GM19238 (cell line): Measurements from ENCODE around the gene PCDHB14.
"Not testable (repeated sequence)": the region's sequence is repeated elsewhere in the genome, so short reads cannot be mapped to it uniquely, and the experiment has no call there.

Experiments
- DNase-seq: peaks from one replicate; pipeline ENCODE4 v3.0.0; 2011; ENCODE audit warnings: low spot score; ENCODE audit not compliant: insufficient read length

Gene PCDHB14

DNA sequence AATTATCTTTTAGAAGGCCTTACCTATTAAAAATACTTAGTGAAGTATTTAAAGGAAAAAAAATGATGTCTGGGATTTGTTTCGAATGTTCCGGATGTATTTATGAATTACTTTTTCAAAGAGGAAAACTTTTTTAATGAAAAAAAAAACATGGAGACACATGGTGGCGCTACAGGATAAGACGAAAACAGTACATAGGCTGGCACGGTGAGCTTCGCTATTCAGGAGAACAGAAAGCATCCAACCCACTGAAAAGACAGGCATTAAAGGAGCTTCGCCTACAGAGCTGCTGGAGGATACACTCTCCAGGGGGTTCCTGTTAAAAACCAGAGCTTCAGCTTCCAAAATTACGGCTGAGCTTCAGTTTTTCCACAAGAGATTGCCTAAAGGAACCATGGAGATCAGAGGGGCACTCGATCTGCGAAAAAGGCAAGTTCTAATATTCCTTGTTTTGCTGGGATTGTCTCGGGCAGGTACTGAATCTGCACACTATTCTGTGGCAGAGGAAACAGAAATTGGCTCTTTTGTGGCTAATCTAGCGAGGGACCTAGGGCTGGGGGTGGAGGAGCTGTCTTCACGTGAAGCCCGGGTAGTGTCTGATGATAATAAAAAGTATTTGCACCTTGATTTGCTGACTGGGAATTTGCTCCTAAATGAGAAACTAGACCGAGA is at the start of gene PCDHB14:
TSS of gene PCDHB14 (plus strand) at position 232 of the 672 bp plus-strand sequence. CDS start at position 395, 163 bp downstream.
- no peak for DNase-seq

DNA sequence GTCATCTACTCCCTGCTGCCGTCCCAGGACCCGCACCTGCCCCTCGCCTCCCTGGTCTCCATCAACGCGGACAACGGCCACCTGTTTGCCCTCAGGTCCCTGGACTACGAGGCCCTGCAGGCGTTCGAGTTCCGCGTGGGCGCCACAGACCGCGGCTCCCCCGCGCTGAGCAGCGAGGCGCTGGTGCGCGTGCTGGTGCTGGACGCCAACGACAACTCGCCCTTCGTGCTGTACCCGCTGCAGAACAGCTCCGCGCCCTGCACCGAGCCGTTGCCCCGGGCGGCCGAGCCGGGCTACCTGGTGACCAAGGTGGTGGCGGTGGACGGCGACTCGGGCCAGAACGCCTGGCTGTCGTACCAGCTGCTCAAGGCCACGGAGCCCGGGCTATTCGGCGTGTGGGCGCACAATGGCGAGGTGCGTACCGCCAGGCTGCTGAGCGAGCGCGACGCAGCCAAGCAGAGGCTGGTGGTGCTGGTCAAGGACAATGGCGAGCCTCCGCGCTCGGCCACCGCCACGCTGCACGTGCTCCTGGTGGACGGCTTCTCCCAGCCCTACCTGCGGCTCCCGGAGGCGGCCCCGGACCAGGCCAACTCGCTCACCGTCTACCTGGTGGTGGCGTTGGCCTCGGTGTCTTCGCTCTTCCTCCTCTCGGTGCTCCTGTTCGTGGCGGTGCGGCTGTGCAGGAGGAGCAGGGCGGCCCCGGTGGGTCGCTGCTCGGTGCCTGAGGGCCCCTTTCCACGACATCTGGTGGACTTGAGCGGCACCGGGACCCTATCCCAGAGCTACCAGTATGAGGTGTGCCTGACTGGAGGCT is 48.6 kb upstream of the PCDHB14 start:
- not testable (repeated sequence) for DNase-seq

DNA sequence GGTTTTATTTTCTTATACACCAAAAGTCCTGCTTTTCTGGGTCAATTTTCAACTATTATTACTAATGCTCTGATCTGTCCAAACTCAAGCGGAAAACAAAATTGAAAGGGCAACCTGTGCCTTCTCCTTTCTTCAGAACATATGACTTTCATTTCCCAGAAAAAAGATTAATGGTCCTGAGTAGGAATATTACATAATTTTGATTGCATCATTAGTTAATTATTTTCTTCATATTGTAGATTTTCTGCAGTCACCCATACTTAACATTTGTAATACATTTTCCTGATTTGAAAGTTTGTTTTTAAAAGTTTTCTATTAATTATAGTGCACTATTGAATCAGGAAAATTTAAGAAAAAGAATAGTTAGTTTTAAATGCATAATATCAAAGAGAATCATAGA is 47.2 kb upstream of the PCDHB14 start:
- DNase-seq, result no peak

DNA sequence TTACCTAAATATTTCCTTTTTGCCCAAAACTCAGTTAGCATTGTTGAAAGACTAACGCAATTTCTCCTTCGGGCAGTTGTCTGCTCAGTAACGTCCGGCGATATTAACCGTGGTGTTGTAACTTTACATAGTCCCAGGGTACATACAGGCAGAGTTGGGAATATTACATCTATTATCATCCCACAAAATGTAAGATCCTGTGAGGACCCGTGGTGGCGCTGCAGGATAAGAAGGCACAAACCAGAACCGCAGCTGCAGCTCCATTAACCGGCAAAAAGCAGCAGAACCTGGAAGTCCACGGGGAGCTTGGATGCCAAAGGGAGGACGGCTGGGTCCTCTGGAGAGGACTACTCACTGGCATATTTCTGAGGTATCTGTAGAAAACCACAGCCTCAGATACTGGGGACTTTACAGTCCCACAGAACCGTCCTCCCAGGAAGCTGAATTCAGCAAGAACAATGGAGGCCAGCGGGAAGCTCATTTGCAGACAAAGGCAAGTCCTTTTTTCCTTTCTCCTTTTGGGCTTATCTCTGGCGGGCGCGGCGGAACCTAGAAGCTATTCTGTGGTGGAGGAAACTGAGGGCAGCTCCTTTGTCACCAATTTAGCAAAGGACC is 45.5 kb upstream of the PCDHB14 start, which contains the start of gene PCDHB8:
TSS of gene PCDHB8 (plus strand) at position 214 of the 615 bp plus-strand sequence. CDS start at position 459, 245 bp downstream.
- not testable (repeated sequence) for DNase-seq

DNA sequence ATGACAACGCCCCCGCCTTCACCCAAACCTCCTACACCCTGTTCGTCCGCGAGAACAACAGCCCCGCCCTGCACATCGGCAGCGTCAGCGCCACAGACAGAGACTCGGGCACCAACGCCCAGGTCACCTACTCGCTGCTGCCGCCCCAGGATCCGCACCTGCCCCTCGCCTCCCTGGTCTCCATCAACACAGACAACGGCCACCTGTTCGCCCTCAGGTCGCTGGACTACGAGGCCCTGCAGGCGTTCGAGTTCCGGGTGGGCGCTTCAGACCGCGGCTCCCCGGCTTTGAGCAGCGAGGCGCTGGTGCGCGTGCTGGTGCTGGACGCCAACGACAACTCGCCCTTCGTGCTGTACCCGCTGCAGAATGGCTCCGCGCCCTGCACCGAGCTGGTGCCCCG is 43.8 kb upstream of the PCDHB14 start:
- not testable (repeated sequence) for DNase-seq

DNA sequence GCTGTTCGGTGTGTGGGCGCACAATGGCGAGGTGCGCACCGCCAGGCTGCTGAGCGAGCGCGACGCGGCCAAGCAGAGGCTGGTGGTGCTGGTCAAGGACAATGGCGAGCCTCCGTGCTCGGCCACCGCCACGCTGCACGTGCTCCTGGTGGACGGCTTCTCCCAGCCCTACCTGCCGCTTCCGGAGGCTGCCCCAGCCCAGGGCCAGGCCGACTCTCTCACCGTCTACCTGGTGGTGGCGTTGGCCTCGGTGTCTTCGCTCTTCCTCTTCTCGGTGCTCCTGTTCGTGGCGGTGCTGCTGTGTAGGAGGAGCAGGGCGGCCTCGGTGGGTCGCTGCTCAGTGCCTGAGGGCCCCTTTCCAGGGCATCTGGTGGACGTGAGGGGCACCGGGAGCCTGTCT is 43.3 kb upstream of the PCDHB14 start:
- not testable (repeated sequence) for DNase-seq

DNA sequence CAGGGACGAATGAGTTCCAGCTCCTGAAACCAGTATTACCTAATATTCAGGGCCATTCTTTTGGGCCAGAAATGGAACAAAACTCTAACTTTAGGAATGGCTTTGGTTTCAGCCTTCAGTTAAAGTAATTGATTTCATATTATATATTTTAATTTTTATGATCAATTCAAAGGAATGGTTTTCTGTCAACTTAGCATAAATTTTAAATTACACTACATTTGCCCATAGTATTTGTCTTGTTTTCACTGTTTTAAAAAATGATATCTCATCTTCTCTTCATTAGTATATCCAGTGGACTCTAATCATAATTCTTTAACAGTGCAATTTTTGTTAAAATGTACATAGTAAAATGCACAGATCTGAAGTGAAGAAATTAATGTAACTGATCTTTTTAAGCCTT is 42.8 kb upstream of the PCDHB14 start:
- no peak for DNase-seq

DNA sequence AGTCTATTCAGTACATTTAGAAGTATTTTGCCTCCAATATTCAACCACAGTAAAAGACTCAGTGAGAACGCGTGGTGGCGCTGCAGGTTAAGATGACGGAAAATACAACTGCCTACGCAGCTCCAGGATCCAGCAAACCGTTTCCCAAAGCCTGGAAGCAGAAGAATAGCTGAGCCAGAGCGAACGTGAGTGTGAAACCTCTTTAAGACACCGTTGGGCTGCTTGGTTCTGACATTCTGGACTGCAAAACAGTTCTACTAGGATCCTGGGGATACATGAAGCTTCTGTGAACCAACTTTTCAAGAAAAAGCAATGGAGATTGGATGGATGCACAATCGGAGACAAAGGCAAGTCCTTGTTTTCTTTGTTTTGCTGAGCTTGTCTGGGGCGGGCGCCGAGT is 40.9 kb upstream of the PCDHB14 start, which contains the start of gene PCDHB16:
TSS of gene PCDHB16 (plus strand) at position 140 of the 400 bp plus-strand sequence. CDS start at position 313, 173 bp downstream.
- no peak for DNase-seq

DNA sequence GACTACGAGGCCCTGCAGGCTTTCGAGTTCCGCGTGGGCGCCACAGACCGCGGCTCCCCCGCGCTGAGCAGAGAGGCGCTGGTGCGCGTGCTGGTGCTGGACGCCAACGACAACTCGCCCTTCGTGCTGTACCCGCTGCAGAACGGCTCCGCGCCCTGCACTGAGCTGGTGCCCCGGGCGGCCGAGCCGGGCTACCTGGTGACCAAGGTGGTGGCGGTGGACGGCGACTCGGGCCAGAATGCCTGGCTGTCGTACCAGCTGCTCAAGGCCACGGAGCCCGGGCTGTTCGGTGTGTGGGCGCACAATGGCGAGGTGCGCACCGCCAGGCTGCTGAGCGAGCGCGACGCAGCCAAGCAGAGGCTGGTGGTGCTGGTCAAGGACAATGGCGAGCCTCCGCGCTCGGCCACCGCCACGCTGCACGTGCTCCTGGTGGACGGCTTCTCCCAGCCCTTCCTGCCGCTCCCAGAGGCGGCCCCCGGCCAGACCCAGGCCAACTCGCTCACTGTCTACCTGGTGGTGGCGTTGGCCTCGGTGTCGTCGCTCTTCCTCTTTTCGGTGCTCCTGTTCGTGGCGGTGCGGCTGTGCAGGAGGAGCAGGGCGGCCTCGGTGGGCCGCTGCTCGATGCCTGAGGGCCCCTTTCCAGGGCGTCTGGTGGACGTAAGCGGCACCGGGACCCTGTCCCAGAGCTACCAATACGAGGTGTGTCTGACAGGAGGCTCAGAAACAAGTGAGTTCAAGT is 38.9 kb upstream of the PCDHB14 start:
- DNase-seq, result not testable (repeated sequence)

DNA sequence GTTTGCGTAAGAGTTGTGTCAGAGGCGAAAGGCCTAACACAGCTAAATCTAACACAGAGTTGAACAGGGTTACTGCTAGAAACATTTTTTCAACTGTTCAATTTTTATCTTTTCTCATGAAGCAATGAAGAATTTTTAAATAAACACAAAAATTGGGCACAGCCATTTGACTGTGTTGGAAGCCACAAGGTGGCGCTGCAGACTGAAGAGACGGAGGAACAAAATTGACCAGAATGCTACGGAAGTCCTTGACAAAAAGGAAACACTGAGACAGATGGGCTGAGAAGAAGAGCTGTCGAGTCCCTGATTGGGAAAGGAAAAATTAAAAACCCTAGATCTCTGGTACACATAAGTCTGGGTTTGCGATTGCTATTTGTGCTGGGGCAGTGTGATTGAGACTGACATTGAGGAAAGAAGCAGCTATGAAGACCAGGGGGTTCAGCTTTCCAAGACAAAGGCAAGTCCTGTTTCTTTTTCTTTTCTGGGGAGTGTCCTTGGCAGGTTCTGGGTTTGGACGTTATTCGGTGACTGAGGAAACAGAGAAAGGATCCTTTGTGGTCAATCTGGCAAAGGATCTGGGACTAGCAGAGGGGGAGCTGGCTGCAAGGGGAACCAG is 36.1 kb upstream of the PCDHB14 start, which contains the start of gene PCDHB9:
TSS of gene PCDHB9 (plus strand) at position 265 of the 616 bp plus-strand sequence. CDS start at position 423, 158 bp downstream.
- no peak for DNase-seq

DNA sequence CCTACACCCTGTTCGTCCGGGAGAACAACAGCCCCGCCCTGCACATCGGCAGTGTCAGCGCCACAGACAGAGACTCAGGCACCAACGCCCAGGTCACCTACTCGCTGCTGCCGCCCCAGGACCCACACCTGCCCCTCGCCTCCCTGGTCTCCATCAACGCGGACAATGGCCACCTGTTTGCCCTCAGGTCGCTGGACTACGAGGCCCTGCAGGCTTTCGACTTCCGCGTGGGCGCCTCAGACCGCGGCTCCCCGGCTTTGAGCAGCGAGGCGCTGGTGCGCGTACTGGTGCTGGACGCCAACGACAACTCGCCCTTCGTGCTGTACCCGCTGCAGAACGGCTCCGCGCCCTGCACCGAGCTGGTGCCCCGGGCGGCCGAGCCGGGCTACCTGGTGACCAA is 34.5 kb upstream of the PCDHB14 start:
- DNase-seq, result not testable (repeated sequence)

DNA sequence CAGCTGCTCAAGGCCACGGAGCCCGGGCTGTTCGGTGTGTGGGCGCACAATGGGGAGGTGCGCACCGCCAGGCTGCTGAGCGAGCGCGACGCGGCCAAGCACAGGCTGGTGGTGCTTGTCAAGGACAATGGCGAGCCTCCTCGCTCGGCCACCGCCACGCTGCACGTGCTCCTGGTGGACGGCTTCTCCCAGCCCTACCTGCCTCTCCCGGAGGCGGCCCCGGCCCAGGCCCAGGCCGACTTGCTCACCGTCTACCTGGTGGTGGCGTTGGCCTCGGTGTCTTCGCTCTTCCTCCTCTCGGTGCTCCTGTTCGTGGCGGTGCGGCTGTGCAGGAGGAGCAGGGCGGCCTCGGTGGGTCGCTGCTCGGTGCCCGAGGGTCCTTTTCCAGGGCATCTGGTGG is 34.0 kb upstream of the PCDHB14 start:
- DNase-seq, result not testable (repeated sequence)

DNA sequence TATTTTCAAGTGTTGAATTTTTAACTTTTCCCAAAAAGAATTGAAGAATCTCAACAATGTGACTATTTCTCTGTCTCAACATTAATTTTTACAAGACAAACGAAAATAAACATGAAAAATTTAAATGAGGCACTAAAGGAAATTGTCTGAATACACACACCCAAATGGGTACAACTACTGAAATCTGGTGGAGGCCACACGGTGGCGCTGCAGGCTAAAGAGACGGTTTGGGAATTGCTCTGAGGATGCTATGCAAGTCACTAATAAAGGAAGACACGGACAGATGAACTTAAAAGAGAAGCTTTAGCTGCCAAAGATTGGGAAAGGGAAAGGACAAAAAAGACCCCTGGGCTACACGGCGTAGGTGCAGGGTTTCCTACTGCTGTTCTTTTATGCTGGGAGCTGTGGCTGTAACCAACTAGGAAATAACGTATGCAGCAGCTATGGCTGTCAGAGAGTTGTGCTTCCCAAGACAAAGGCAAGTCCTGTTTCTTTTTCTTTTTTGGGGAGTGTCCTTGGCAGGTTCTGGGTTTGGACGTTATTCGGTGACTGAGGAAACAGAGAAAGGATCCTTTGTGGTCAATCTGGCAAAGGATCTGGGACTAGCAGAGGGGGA is 30.9 kb upstream of the PCDHB14 start, which contains the start of gene PCDHB10:
TSS of gene PCDHB10 (plus strand) at position 244 of the 616 bp plus-strand sequence. CDS start at position 444, 200 bp downstream.
- DNase-seq, result no peak

DNA sequence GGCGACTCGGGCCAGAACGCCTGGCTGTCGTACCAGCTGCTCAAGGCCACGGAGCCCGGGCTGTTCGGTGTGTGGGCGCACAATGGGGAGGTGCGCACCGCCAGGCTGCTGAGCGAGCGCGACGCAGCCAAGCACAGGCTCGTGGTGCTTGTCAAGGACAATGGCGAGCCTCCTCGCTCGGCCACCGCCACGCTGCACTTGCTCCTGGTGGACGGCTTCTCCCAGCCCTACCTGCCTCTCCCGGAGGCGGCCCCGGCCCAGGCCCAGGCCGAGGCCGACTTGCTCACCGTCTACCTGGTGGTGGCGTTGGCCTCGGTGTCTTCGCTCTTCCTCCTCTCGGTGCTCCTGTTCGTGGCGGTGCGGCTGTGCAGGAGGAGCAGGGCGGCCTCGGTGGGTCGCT is 28.8 kb upstream of the PCDHB14 start:
- not testable (repeated sequence) for DNase-seq

DNA sequence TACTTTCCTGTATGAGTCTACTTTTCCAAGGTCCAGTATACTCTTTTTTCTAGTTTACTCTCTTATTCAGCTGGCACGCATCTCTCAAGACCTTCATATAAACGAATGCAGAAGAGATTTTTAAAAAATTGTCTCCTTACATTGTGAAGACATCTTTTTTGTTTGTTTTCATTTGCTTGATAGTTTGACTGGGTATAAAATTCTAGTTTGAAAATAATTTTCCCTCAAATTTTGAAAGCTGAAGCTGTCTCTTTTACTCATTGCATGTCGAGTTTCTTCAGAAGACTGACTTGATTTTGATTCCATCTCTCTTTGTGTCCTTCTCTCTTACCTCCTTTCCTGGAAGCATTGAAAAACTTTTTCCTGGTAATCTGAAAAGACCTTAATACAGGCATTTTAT is 26.8 kb upstream of the PCDHB14 start:
- DNase-seq, result no peak

DNA sequence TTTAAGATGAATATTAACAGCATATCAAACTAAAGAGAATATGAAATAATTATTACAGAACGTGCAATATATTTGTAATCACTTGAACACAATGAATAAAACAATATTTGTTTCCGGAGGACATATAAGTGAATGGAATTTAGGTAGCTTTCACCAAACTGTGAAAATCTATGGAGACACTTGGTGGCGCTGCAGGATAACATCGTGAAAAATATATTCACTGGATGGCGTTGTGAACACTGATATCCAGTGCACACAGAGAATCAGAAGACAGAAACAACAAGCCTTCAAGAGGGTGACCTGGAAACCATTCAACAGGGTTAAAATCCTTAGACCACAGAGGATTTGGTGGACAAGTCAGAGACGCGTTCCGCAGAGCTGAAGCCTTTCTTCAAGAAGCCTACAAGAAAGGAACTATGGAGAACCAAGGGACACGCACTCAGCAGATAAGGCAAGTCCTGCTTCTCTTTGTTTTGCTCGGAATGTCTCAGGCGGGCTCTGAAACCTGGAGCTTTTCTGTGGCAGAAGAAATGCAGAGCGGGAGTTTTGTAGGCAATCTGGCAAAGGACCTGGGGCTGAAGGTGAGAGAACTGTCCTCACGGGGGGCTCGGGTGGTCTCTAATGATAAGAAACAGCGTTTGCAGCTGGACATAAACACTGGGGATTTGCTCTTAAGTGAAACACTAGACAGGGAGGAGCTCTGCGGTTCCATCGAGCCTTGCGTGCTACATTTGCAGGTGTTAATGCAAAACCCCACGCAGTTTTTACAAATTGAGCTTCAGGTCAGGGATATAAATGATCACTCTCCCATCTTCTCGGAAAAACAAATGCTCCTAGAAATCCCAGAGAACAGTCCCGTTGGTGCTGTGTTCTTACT is 23.5 kb upstream of the PCDHB14 start, which contains the start of gene PCDHB11:
TSS of gene PCDHB11 (plus strand) at position 269 of the 877 bp plus-strand sequence. CDS start at position 417, 148 bp downstream.
- no peak for DNase-seq

DNA sequence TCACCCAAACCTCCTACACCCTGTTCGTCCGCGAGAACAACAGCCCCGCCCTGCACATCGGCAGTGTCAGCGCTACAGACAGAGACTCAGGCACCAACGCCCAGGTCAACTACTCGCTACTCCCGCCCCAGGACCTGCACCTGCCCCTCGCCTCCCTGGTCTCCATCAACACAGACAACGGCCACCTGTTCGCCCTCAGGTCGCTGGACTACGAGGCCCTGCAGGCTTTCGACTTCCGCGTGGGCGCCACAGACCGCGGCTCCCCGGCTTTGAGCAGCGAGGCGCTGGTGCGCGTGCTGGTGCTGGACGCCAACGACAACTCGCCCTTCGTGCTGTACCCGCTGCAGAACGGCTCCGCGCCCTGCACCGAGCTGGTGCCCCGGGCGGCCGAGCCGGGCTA is 22.0 kb upstream of the PCDHB14 start:
- DNase-seq, result not testable (repeated sequence)

DNA sequence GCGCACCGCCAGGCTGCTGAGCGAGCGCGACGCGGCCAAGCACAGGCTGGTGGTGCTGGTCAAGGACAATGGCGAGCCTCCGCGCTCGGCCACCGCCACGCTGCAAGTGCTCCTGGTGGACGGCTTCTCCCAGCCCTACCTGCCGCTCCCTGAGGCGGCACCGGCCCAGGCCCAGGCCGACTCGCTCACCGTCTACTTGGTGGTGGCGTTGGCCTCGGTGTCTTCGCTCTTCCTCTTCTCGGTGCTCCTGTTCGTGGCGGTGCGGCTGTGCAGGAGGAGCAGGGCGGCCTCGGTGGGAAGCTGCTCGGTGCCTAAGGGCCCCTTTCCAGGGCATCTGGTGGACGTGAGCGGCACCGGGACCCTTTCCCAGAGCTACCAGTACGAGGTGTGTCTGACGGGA is 21.5 kb upstream of the PCDHB14 start:
- not testable (repeated sequence) for DNase-seq

DNA sequence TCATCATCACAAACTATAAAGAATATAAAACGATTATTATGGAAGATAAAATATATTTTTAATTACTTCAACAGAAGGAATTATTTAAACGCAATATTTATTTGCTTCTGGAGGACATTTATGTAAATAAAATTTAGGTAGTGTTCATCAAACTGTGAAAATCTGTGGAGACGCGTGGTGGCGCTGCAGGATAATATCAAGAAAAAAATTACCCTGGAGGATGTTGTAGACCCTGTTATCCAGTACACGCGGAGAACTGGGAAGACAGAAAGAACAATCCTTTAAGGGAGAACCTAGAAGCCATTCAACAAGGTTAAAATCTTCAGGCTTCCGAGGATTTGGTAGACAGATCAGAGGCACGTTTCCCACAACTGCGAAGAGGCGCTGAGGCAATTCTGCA is 14.7 kb upstream of the PCDHB14 start, which contains the start of gene PCDHB12:
TSS of gene PCDHB12 (plus strand) at position 242 of the 400 bp plus-strand sequence. CDS start 189 bp downstream, outside the sequence.
- DNase-seq, result no peak
